ENCODE results near the gene POLDIP2.
A peak's percentile ranks its signal among the peaks of the same experiment; 100 is the strongest.
"Not testable (repeated sequence)": the region's sequence is repeated elsewhere in the genome, so short reads cannot be mapped to it uniquely, and the experiment has no call there.

The POLDIP2 gene

GRCh38 chr17:28364665-28365363 is 7.5 kb upstream of the POLDIP2 start, which contains the start of gene SEBOX:
Gene SEBOX, minus strand, starts transcription at chr17:28365199. Its CDS starts 48 bp downstream, at chr17:28365151.
- no peak for DNase-seq (ENCODE audit: low spot score)

GRCh38 chr17:28363776-28364650 is 6.7 kb upstream of the POLDIP2 start:
- no peak for DNase-seq (ENCODE audit: low spot score)

GRCh38 chr17:28363186-28363585 is 5.9 kb upstream of the POLDIP2 start:
- no peak for DNase-seq (ENCODE audit: low spot score)

DNA sequence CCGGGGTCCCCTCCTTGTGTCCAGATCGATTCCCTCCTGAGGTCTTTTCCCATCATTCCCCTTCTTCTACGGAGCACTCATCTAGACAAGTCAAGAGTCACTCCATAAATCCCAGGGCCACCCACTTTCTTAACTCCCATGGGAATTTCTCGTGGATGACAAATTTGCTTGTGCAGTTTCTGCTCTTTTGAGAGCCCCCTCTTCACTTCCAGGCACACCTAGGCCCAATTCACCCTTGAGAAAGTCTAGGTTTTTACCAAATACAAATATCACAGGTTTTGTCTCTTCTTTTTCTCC is 522 bp upstream of the POLDIP2 start:
- no peak for DNase-seq (ENCODE audit: low spot score)

- no peak for DNase-seq (ENCODE audit: low spot score)
Measured at GRCh38 chr17:28350271-28350670, 7.1 kb downstream of the POLDIP2 start.

GRCh38 chr17:28348979-28349378 is 8.3 kb downstream of the POLDIP2 start:
- DNase-seq (ENCODE audit: low spot score): no peak

GRCh38 chr17:28347261-28347891 is 10.0 kb downstream of the POLDIP2 start:
- DNase-seq (ENCODE audit: low spot score): no peak

- no peak for DNase-seq (ENCODE audit: low spot score)
Measured at GRCh38 chr17:28346746-28347246, 10.5 kb downstream of the POLDIP2 start.

GRCh38 chr17:28346199-28346580 is 11.1 kb downstream of the POLDIP2 start:
- no peak for DNase-seq (ENCODE audit: low spot score)

GRCh38 chr17:28345419-28346198 is 11.7 kb downstream of the POLDIP2 start:
- no peak for DNase-seq (ENCODE audit: low spot score)

- no peak for DNase-seq (ENCODE audit: low spot score)
Measured at GRCh38 chr17:28344435-28344901, 12.9 kb downstream of the POLDIP2 start.

DNA sequence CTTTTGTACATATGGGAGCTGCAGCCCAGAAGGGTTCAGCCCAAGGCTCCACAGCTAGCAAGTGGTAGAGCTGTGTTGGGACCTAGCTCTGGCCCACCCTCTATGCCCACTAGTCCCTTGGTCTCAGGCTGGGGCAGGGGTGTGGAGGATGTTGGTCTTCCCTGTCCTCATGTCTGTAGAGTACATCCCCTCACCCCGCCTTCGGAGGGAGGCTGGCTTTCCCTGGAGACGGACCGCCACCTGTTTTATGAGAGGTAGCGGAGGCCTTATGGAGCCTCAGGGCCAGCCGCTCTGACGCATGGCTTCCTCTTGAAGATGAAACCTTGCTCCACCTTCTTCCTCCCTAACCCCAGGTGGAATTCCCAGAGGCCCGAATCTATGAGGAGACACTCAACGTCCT is 13.3 kb downstream of the POLDIP2 start:
- no peak for DNase-seq (ENCODE audit: low spot score)

DNA sequence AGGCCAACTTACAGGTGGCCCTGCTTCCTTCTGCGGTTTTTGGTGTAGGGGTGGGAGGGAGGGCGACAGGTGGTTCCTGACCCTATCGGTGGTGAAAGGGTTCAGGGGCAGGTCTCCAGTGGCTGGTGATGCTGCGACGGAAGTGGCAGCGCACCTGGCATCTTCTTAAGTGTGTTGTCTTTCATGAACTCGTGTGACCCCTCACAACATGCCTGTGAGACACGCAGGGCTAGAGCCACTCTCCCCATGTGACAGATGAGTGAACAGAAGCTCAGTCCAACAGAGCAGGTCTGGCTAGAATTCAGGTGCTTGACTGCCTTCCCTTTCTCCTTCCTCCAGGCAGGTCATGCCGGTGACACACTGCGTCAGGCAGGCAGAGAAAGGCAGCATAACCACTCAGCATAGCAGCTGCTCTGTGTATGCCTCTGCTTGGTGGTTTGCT is 13.8 kb downstream of the POLDIP2 start:
- no peak for DNase-seq (ENCODE audit: low spot score)

- DNase-seq (ENCODE audit: low spot score): no peak
Measured at GRCh38 chr17:28342313-28342712, 15.0 kb downstream of the POLDIP2 start.

GRCh38 chr17:28341516-28341915 is 15.8 kb downstream of the POLDIP2 start:
- no peak for DNase-seq (ENCODE audit: low spot score)

- no peak for DNase-seq (ENCODE audit: low spot score)
Measured at GRCh38 chr17:28340374-28340773, 17.0 kb downstream of the POLDIP2 start.

DNA sequence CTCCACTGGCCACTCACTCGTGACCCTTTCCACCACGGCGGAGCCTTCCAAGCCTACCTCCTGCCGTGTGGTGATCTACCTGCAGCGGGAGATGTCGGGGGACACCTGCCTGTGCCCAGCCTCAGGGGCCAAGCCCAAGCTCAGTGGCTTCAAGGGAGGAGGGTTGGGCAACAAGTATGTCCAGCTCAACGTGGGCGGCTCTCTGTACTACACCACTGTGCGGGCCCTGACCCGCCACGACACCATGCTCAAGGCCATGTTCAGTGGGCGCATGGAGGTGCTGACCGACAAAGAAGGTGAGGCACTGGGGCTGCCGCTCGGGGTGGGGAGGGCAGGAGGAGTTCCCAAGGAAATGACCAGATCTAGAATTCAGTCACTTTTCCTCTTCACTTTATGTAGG is 17.9 kb downstream of the POLDIP2 start:
- no peak for DNase-seq (ENCODE audit: low spot score)

- not testable (repeated sequence) for DNase-seq (ENCODE audit: low spot score)
Measured at GRCh38 chr17:28338769-28339212, 18.5 kb downstream of the POLDIP2 start.

DNA sequence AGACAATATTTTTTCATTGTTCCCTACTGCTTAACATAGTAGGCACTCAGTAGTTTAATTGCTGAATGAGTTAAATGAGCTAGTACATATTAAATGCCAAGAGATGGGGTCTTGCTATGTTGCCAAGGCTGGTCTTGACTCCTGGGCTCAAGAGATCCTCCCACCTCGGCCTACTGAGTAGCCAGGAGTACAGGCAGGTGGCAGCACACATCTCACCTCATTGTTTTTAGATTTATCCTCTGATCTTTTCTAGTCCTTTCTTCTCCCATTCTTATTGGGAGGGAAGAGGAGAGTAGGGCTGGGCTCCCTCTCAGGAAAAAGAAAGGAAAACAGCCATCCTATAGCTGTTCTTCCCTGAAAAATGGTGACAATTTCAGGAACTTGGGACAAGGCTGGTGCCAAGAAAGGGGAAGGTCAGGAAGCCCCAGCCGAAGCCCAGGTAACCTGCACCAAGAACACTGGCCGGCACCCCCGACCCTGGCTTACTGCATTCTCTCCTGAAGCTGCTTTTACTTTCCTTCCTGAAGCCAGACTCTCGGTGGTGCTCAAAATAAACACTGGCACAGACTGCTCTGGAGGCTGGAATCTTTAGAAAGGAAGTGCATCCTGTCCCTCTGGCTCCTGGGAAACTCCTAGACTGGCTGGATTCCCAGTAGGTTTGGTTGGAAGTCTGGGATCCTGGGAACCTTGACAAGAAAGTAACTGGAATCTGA is 19.1 kb downstream of the POLDIP2 start:
- DNase-seq (ENCODE audit: low spot score): no peak

DNA sequence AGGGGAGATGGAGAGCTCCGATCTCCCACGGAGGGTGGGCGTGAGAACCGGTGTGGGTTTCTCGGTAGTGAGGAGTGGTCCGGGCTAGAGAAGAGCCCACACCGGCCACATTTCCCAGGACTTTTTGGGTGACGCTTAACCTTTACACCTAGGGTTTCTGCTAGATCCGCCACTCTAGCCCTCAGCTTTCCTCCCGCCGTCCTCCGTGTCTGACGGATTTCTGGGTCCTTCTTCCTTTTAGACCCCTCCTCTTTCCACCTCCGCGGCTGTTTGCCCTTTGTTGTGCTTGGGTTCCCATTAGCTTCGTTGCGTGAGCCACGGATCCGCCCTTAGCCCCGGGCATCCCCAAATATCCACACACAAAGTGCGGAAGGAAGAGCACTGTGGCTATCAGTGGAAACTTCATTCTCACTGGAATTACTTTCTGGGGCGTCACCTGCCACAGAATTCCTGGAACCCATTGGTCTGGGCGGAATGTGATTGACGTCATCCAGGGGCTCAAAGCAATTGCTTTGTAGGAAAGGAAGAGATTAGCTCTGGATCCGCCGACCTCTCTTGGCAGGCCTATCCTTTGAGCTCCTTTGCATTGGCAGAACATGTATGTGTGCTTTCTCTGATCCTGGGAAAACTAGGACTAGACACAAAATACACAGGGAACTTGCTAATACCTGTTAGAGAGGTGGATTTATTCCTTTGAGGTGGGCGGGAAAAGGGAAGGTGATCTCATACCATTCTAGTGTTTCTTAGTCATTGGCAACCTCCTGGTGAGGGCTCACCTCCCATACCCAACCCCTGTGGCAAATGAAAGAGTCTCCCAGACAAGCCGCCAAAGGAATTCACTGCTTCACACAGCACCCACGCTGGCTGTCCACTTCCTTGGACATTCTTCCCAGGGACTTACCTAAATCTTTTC is 21.1 kb downstream of the POLDIP2 start:
- peak; percentile 88 for DNase-seq (ENCODE audit: low spot score)
